Adrenal gland (tissue), 12 donors: Measurements from ENCODE around the gene TMEM31. TPM values are rescaled to one million over a fixed set of nuclear protein-coding genes. Genes with fewer than 3 reads are reported as not detected.

Experiments
- DNase-seq, 7 donors: peaks; one replicate each; pipeline ENCODE4 v3.0.0-alpha.2; 2019 to 2020
- H3K27ac ChIP-seq, 5 donors: fragments of 200-600 bp; sonication (generic) in 4 of 5; 1 replicate in 3 of 5; 2 replicates in 2 of 5; pipeline versions ENCODE4 v1.5.1 to v1.8.0; 2016 to 2020; ENCODE audit warnings: mild to moderate bottlenecking in 1 of 5
- H3K27me3 ChIP-seq: fragments of 200-600 bp; 2 replicates; pipeline ENCODE4 v1.8.0; 2021
- H3K36me3 ChIP-seq, 2 donors: fragments of 200-600 bp; replicated peaks in 1 of 2; 1 replicate in 1 of 2; 2 replicates in 1 of 2; pipeline versions ENCODE4 v1.5.1 to v1.8.0; 2018 to 2022
- H3K4me1 ChIP-seq, 2 donors: fragments of 200-600 bp; replicated peaks in 1 of 2; 1 replicate in 1 of 2; 2 replicates in 1 of 2; pipeline versions ENCODE4 v1.5.1 to v1.8.0; 2018 to 2021
- H3K4me3 ChIP-seq, 4 donors: fragments of 200-600 bp; sonication (generic) in 3 of 4; one replicate each; pipeline ENCODE4 v1.5.1; 2016 to 2018
- H3K9me3 ChIP-seq, 3 donors: fragments of 200-600 bp; sonication (generic) in 1 of 3; replicated peaks in 1 of 3; 1 replicate in 2 of 3; 2 replicates in 1 of 3; pipeline versions ENCODE4 v1.5.1 to v1.8.0; 2016 to 2021
- CTCF ChIP-seq, 6 experiments: fragments of 450-650 bp in 4 of 6; fragments of 200-600 bp in 2 of 6; sonication (generic) in 1 of 6; IDR thresholded peaks; 1 replicate in 5 of 6; 2 replicates in 1 of 6; pipeline versions ENCODE4 v1.5.1 to v1.8.0; 2016 to 2021; ENCODE audit warnings: antibody characterized with exemption in 6 of 6, mild to moderate bottlenecking in 2 of 6, moderate library complexity in 1 of 6
- POLR2A ChIP-seq, 2 donors: fragments of 450-650 bp; IDR thresholded peaks; one replicate each; pipeline ENCODE4 v1.6.1; 2017; ENCODE audit warnings: antibody characterized with exemption in 2 of 2, mild to moderate bottlenecking in 2 of 2, moderate library complexity in 1 of 2
- WGBS, 4 donors: extraction: QIAGEN DNeasy Blood & Tissue Kit in 2 of 4; methylation state at CpG; one replicate each; pipeline versions ENCODE4 v1.1.5 to v1.1.7; 2013 to 2017; 5-methylcytosine and 5-hydroxymethylcytosine counted together
- intact Hi-C, 2 donors: fragments of 100-400 bp; cut with DNase I; formaldehyde crosslinking; loops; one replicate each; pipeline versions ENCODE4 v1.14.1 to v1.15.0; 2022 to 2023
- polyA plus RNA-seq, 3 donors: library from polyadenylated mRNA; stranded (reverse); fragments of 200-250 nt in 2 of 3; fragments of 350-450 nt in 1 of 3; fragmentation: Illumina TruSeq in 1 of 3; extraction: RNeasy Lipid Tissue Mini Kit (QIAGEN cat#74804) in 1 of 3; gene quantifications; one replicate each; pipeline ENCODE4 v1.2.3, GENCODE V29; 2013 to 2014
- total RNA-seq, 9 donors: library from RNA; depleted of rRNA in 4 of 9; stranded (reverse); fragments of >200 nt in 4 of 9; fragments of 120-200 nt in 1 of 9; fragmentation: NEBNext Ultra II Directional in 1 of 9; extraction: Animal tissue kit (Norgen Biotek cat#: 25700) in 1 of 9; gene quantifications; one replicate each; pipeline versions ENCODE4 v1.1.0 to v1.2.4, GENCODE V29; 2013 to 2023
- donor health status: healthy with polysubstance abuse.
- donor health status: Bipolar disorder and iron deficiency.
- donor health status: DM: yes; HTN: yes; CAD: no.
- donor health status: DM: no; HTN: no; CAD: no.
- donor health status: DM: no; HTN: no; CAD: no.
- donor health status: DM: yes; HTN: yes; CAD: no.

Gene TMEM31
- total and polyA plus RNA-seq, 12 donors = 0.34 to 0.67 (median 0.47) TPM; not detected in 6

- Histone ChIP-seq H3K4me3 (no peak overlapping the region), H3K27me3 (no peaks in the 10 kb centered on the region)
- DNase-seq = no peak
Observed at GRCh38 chrX:103688946-103689345, 21.8 kb upstream of the TMEM31 start.

GRCh38 chrX:103691059-103691458 is 19.6 kb upstream of the TMEM31 start:
- WGBS, 4 donors = 43 to 68% (median 60%) methylated on average over 1 of the region's 1 CpG
- Histone ChIP-seq H3K4me1 (no peaks in the 10 kb centered on the region), H3K4me3 (no peak overlapping the region), H3K9me3 (no peaks in the 10 kb centered on the region), H3K36me3 (no peaks in the 10 kb centered on the region), H3K27me3 (no peaks in the 10 kb centered on the region), H3K27ac (no peak overlapping the region)
- TF ChIP-seq POLR2A (IDR thresholded peaks at IDR 0.05) = no peak
- no peak for DNase-seq
- intact Hi-C loops = no loop called here

More at GRCh38 chrX:103688946-103689345, 21.8 kb upstream of the TMEM31 start:
- Histone ChIP-seq H3K4me1 (peaks cover 0 to 10% of the 10 kb centered on the region in 2 donors), H3K9me3 (no peaks in the 10 kb centered on the region), H3K27ac (peak overlapping the region in 2 of 5 donors; percentile 97 to 99), H3K36me3 (peaks cover 0 to 9% of the 10 kb centered on the region in 2 donors)
- intact Hi-C loops = no loop called here
- WGBS, 4 donors = 19 to 39% (median 26%) methylated on average over 4 of the region's 4 CpGs
- TF ChIP-seq POLR2A (IDR thresholded peaks at IDR 0.05) = no peak
- TF ChIP-seq CTCF (IDR thresholded peaks at IDR 0.05) = peak; percentile 53 to 80 (median 62)

GRCh38 chrX:103697687-103698086 is 13.0 kb upstream of the TMEM31 start:
- Histone ChIP-seq H3K9me3 (no peaks in the 10 kb centered on the region), H3K4me1 (no peaks in the 10 kb centered on the region)
- DNase-seq = no peak

GRCh38 chrX:103699243-103699642 is 11.5 kb upstream of the TMEM31 start:
- 44 to 67% (median 57%) methylated on average over 5 of the region's 5 CpGs for WGBS, 4 donors

More at GRCh38 chrX:103697687-103698086, 13.0 kb upstream of the TMEM31 start:
- H3K36me3 ChIP-seq = no peaks in the 10 kb centered on the region
- no peaks in the 10 kb centered on the region for H3K27me3 ChIP-seq
- H3K27ac ChIP-seq = no peak overlapping the region
- intact Hi-C loops = no loop called here
- TF ChIP-seq POLR2A (IDR thresholded peaks at IDR 0.05) (no peak), CTCF (IDR thresholded peaks at IDR 0.05) (no peak)
- H3K4me3 ChIP-seq = no peak overlapping the region

More at GRCh38 chrX:103699243-103699642, 11.5 kb upstream of the TMEM31 start:
- no peaks in the 10 kb centered on the region for H3K27me3 ChIP-seq
- no peaks in the 10 kb centered on the region for H3K36me3 ChIP-seq
- H3K9me3 ChIP-seq = no peaks in the 10 kb centered on the region
- TF ChIP-seq POLR2A (IDR thresholded peaks at IDR 0.05) = no peak
- TF ChIP-seq CTCF (IDR thresholded peaks at IDR 0.05) = no peak
- no peaks in the 10 kb centered on the region for H3K4me1 ChIP-seq
- H3K27ac ChIP-seq = peak overlapping the region in 1 of 5 donors; percentile 1
- no peak overlapping the region for H3K4me3 ChIP-seq
- intact Hi-C loops = no loop called here
- DNase-seq = no peak
